Natural killer cell (primary cell): ENCODE results near the gene ARNT2. TPM values are rescaled to one million over a fixed set of nuclear protein-coding genes. Genes with fewer than 3 reads are reported as not detected.

Experiments used
- ATAC-seq, 3 donors: fragments of 150-1000 bp in 2 of 3; fragments of 200-7000 bp in 1 of 3; cut with Tn5 transposase; 1 replicate in 1 of 3; 2 replicates in 2 of 3; pipeline ENCODE4 v1.10.0; 2021; ENCODE audit warnings: mild to moderate bottlenecking in 2 of 3, moderate library complexity in 2 of 3
- DNase-seq, 2 donors: peaks; one replicate each; pipeline versions ENCODE4 v3.0.0 to v3.0.0-alpha.2; 2013 to 2021; ENCODE audit warnings: mixed read lengths in 1 of 2
- H3K27ac ChIP-seq: one replicate; pipeline ENCODE4 v1.5.1; 2013; ENCODE audit warnings: mild to moderate bottlenecking, low read length
- H3K27me3 ChIP-seq: one replicate; pipeline ENCODE4 v1.6.1; 2013; ENCODE audit warnings: low read length; ENCODE audit not compliant: control insufficient read depth, insufficient read depth
- H3K36me3 ChIP-seq: one replicate; pipeline ENCODE4 v1.6.1; 2013; ENCODE audit warnings: low read length; ENCODE audit not compliant: control insufficient read depth, insufficient read depth
- H3K4me1 ChIP-seq: one replicate; pipeline ENCODE4 v1.6.1; 2013; ENCODE audit warnings: low read length; ENCODE audit not compliant: control insufficient read depth, insufficient read depth
- H3K4me3 ChIP-seq: one replicate; pipeline ENCODE4 v1.5.1; 2013; ENCODE audit warnings: low read length
- H3K9me3 ChIP-seq: one replicate; pipeline ENCODE4 v1.6.1; 2013; ENCODE audit warnings: low read length; ENCODE audit not compliant: control insufficient read depth, insufficient read depth
- H3K27ac Mint-ChIP-seq, 2 donors: one replicate each; pipeline ENCODE4 v1.8.0; 2022; ENCODE audit warnings: mild to moderate bottlenecking in 2 of 2, mixed read lengths in 2 of 2, moderate library complexity in 1 of 2
- H3K27me3 Mint-ChIP-seq, 2 donors: one replicate each; pipeline ENCODE4 v1.8.0; 2022; ENCODE audit warnings: low read depth in 2 of 2, mixed read lengths in 2 of 2
- H3K36me3 Mint-ChIP-seq: one replicate; pipeline ENCODE4 v1.8.0; 2022; ENCODE audit warnings: mixed read lengths
- H3K4me1 Mint-ChIP-seq, 2 donors: one replicate each; pipeline ENCODE4 v1.8.0; 2022; ENCODE audit warnings: mixed read lengths in 2 of 2
- H3K4me3 Mint-ChIP-seq: one replicate; pipeline ENCODE4 v1.8.0; 2022; ENCODE audit warnings: mild to moderate bottlenecking, moderate library complexity, mixed read lengths
- H3K9me3 Mint-ChIP-seq, 2 donors: one replicate each; pipeline ENCODE4 v1.8.0; 2022; ENCODE audit warnings: mixed read lengths in 2 of 2
- CTCF ChIP-seq: fragments of 200-600 bp; IDR thresholded peaks from one replicate; pipeline ENCODE4 v1.8.0; 2022; ENCODE audit warnings: antibody characterized with exemption
- WGBS: methylation state at CpG from one replicate; pipeline ENCODE4 v1.1.7; 2013; ENCODE audit warnings: missing lambda C conversion rate; ENCODE audit not compliant: insufficient coverage; 5-methylcytosine and 5-hydroxymethylcytosine counted together
- intact Hi-C: fragments of 100-400 bp; cut with micrococcal nuclease; formaldehyde crosslinking; loops from one replicate; pipeline ENCODE4 v1.14.2; 2022
- total RNA-seq, 4 donors: library from RNA; stranded (reverse); fragments of 120-200 nt in 1 of 4; gene quantifications; one replicate each; pipeline versions ENCODE4 v1.2.3 to v1.2.4, GENCODE V29; 2013 to 2022

ARNT2 gene
- total RNA-seq, 3 donors from 2014 or later (not counting 1 experiment from before 2014, with no cell fraction given): not detected

GRCh38 chr15:80568876-80569605 is 164.9 kb downstream of the ARNT2 start:
- TF ChIP-seq CTCF: no peak
- H3K27ac Mint-ChIP-seq: no peak overlapping the region
- H3K27me3 Mint-ChIP-seq: peaks cover 23 to 38% of the 10 kb centered on the region in 2 donors
- no peak overlapping the region for H3K4me3 ChIP-seq
- peaks cover 7 to 14% of the 10 kb centered on the region in 2 donors for H3K4me1 Mint-ChIP-seq
- H3K9me3 ChIP-seq: no peaks in the 10 kb centered on the region
- WGBS: 78% methylated on average over 20 of the region's 20 CpGs
- no peaks in the 10 kb centered on the region for H3K9me3 Mint-ChIP-seq
- DNase-seq (no peak), ATAC-seq (no peak)
- no peaks in the 10 kb centered on the region for H3K27me3 ChIP-seq
- H3K4me1 ChIP-seq: no peaks in the 10 kb centered on the region
- H3K36me3 Mint-ChIP-seq: no peaks in the 10 kb centered on the region
- intact Hi-C loops: no loop called here
- H3K27ac ChIP-seq: no peak overlapping the region
- H3K4me3 Mint-ChIP-seq: no peak overlapping the region
- H3K36me3 ChIP-seq: no peaks in the 10 kb centered on the region

GRCh38 chr15:80569656-80570055 is 165.5 kb downstream of the ARNT2 start:
- TF ChIP-seq CTCF: no peak
- 95% methylated on average over 4 of the region's 4 CpGs for WGBS

GRCh38 chr15:80570553-80570952 is 166.4 kb downstream of the ARNT2 start:
- no peaks in the 10 kb centered on the region for H3K4me1 ChIP-seq
- H3K27me3 ChIP-seq: no peaks in the 10 kb centered on the region
- DNase-seq (no peak), ATAC-seq (no peak)
- H3K36me3 Mint-ChIP-seq: no peaks in the 10 kb centered on the region
- 66% methylated on average over 6 of the region's 6 CpGs for WGBS
- H3K9me3 ChIP-seq: no peaks in the 10 kb centered on the region
- TF ChIP-seq CTCF: no peak
- no peak overlapping the region for H3K4me3 Mint-ChIP-seq
- peaks cover 4 to 12% of the 10 kb centered on the region in 2 donors for H3K4me1 Mint-ChIP-seq
- H3K4me3 ChIP-seq: no peak overlapping the region
- H3K27me3 Mint-ChIP-seq: peaks cover 23 to 30% of the 10 kb centered on the region in 2 donors
- intact Hi-C loops: no loop called here
- no peak overlapping the region for H3K27ac Mint-ChIP-seq
- H3K9me3 Mint-ChIP-seq: no peaks in the 10 kb centered on the region
- no peaks in the 10 kb centered on the region for H3K36me3 ChIP-seq
- H3K27ac ChIP-seq: no peak overlapping the region

More at GRCh38 chr15:80569656-80570055, 165.5 kb downstream of the ARNT2 start:
- Mint-ChIP-seq H3K27ac (no peak overlapping the region), H3K4me3 (no peak overlapping the region), H3K36me3 (no peaks in the 10 kb centered on the region), H3K27me3 (peaks cover 23 to 32% of the 10 kb centered on the region in 2 donors), H3K9me3 (no peaks in the 10 kb centered on the region), H3K4me1 (peaks cover 7 to 14% of the 10 kb centered on the region in 2 donors)
- DNase-seq: no peak
- Histone ChIP-seq H3K27me3 (no peaks in the 10 kb centered on the region), H3K27ac (no peak overlapping the region), H3K4me1 (no peaks in the 10 kb centered on the region), H3K9me3 (no peaks in the 10 kb centered on the region), H3K36me3 (no peaks in the 10 kb centered on the region), H3K4me3 (no peak overlapping the region)
- intact Hi-C loops: no loop called here
- no peak for ATAC-seq

- H3K4me3 Mint-ChIP-seq: no peak overlapping the region
- intact Hi-C loops: no loop called here
- no peaks in the 10 kb centered on the region for H3K36me3 ChIP-seq
- H3K27ac Mint-ChIP-seq: no peak overlapping the region
- peaks cover 15 to 17% of the 10 kb centered on the region in 2 donors for H3K27me3 Mint-ChIP-seq
- no peaks in the 10 kb centered on the region for H3K9me3 ChIP-seq
- no peak for ATAC-seq
- no peak overlapping the region for H3K4me3 ChIP-seq
- no peak for TF ChIP-seq CTCF
- H3K27me3 ChIP-seq: no peaks in the 10 kb centered on the region
- H3K9me3 Mint-ChIP-seq: no peaks in the 10 kb centered on the region
- H3K4me1 ChIP-seq: no peaks in the 10 kb centered on the region
- WGBS: no CpG with 5 or more reads among the region's 3 CpGs
- DNase-seq: no peak
- no peaks in the 10 kb centered on the region for H3K36me3 Mint-ChIP-seq
- H3K27ac ChIP-seq: no peak overlapping the region
- H3K4me1 Mint-ChIP-seq: peaks cover 0 to 5% of the 10 kb centered on the region in 2 donors
Measured at GRCh38 chr15:80572337-80572736, 168.2 kb downstream of the ARNT2 start.
